HG02610 (cell line): ENCODE results near the gene TNK2.

ENCODE experiments used
- ATAC-seq: cut with Tn5 transposase; IDR thresholded peaks from one replicate; pipeline ENCODE4 v1.9.1; 2021; ENCODE audit warnings: mild to moderate bottlenecking, moderate library complexity; ENCODE audit not compliant: unreplicated experiment

The TNK2 gene

DNA sequence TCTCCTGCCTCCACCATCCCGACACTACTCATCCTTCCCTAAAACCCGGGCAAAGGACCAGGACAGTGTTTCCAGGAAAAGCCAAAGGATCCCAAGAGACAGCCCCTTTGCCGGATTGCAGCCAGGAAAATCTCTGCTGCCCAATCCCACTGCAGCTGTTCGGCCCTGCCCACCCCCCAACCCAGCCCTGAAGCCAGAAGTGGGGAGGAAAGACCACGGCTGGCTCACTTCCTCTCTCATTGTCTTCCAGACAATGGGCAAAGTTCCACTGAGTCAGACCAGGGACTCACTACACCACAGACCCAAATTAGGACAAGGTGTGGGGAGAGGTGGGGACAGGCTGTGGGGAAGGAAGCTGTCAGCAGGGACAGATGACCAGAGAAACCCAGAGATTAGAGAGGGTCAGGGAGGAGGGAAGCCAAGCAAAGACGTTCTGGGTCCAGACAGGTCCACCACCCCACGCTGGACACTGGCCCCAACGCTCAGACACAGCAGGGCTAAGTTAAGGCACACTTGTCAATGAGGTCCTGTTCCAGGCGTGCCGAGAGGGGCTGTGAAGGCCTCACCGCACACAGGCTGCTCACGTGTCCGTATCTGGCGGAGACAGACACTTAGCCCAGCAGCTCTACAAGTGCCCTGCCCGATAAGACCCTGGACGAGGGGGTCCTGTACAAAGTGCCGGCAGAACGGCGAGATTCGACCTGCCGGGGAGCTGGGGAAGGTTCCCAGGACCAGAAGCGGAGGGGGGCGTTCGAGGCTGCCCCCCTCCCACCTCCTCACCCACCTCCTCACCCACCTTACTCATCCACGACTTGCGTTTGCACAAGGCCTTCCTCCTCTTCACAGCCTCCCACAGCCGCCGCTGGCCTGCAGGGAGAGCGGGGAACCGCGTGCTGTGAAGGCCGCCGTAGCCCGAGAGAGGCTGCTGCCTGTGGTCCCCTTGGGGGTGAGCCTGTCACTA, 21.9 kb downstream of the TNK2 start:
- no peak for ATAC-seq

DNA sequence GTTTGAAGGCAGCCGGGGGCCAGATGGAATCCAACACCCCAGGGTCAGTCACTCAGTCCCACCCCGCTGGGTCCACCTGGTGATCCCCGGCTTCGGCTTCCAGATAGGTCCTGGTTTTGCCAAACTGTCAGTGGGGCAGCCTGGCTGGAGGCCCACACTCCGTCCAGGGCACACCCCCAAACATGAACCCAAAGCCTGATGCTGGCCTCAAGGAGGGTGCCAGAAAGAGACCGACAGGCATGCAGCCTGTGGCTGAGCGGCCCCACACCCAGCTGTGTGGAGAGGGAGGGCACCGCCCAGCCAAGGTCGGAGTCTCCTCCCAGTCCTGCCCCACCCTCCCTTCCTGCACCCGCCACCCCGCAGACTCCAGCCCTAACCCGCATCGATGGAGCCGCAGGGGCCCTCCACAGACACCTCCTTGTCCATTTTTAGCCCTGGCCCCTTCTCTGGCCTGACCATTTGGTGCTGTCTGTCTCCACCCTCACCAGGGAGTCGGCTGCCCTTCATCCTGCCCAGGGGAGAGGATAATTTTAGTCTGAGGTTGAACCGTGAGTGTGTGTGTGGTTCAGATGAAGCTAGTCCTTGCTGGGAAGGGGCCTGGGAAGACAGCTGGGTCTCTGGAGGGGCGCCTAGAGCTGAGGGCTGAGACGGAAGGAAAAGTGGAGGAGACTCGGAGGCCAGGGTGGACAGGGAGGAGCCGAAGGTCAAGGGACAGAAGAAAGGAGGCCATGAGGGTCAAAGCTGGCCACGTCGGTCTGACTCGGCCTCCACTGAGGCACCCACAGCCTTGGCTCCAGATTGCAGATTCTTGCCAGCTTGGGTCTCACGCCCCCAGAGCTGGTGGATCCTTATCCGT, 23.1 kb downstream of the TNK2 start:
- no peak for ATAC-seq

DNA sequence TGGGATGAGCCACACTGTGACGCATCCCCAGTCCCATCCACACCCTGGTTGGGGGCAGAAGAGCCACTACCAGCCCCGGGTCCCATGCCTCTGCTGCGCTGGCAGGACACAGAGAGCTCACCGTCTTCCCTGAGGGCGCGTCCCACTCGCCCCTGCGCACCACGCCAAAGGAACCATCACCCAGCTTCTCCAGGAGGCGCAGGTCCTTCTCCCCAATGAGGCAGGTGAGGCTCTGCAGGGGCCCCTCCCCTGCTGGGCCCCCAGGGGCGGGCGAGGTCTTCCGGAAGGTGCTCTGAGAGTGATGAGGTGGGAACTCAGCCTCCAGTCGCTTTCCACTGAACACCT, 23.7 kb downstream of the TNK2 start:
- ATAC-seq: no peak

DNA sequence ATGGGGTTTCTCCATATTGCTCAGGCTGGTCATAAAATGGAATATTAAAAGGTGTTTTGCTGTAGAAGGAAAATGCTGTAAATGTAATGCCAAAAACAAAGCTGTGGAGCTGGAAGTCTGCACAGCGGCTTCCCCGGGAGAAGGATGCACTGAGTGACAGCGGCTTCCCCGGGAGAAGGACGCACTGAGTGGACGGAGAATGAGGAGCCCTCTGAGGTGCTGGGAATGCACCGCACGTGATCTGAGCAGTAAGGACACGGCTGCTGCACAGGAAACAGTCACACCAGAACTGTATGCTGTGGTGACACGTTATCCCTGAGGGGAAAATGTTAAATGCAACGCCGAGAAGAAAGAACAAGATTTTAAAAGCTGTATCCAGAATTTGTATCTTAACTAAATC, 24.6 kb downstream of the TNK2 start:
- ATAC-seq: no peak

GRCh38 chr3:195883160-195883559, 25.2 kb downstream of the TNK2 start:
- no peak for ATAC-seq

DNA sequence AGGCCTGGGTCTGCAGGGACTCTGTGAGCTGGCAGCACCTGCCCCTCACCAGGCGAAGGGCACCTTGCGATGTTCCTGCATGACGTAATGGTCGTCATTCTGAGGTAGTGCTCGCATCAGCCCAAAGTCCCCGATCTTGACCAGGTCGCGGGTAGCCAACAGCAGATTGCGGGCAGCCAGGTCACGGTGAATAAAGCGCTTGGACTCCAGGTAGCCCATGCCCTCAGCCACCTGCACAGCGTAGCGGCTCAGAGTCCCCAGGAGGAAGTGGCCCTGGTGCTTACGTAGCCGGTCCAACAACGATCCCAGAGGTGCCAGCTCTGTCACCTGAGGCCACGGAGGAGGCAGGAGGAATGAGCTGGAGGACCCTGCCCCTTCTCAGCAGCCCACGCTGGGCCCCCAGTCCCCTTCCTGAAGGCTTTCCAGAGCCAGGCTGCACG, 26.3 kb downstream of the TNK2 start:
- ATAC-seq: no peak

DNA sequence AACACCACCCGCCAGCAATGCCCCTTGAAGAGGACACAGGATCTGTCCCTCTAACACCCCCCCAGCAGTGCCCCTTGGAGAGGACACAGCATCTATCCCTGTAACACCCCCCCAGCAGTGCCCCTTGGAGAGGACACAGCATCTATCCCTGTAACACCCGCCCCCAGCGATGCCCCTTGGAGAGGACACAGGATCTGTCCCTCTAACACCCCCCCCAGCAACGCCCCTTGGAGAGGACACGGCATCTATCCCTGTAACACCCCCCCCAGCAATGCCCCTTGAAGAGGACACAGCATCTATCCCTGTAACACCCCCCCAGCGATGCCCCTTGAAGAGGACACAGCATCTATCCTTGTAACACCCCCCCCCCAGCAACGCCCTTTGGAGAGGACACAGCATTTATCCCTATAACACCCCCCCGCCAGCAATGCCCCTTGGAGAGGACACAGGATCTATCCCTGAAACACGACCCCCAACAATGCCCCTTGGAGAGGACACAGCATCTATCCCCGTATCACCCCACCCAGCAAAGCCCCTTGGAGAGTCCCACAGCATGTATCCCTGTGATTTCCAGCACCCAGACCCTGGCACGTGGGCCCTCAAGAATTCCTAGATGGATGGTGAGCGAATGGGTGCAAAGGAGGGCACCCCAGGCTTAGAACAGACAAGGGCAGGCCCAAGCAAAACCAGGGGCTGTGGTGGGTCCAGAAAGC, 26.9 kb downstream of the TNK2 start:
- no peak for ATAC-seq

GRCh38 chr3:195880037-195880431, 28.3 kb downstream of the TNK2 start:
- no peak for ATAC-seq

- no peak for ATAC-seq
Observed at GRCh38 chr3:195879416-195880036, 28.8 kb downstream of the TNK2 start.

DNA sequence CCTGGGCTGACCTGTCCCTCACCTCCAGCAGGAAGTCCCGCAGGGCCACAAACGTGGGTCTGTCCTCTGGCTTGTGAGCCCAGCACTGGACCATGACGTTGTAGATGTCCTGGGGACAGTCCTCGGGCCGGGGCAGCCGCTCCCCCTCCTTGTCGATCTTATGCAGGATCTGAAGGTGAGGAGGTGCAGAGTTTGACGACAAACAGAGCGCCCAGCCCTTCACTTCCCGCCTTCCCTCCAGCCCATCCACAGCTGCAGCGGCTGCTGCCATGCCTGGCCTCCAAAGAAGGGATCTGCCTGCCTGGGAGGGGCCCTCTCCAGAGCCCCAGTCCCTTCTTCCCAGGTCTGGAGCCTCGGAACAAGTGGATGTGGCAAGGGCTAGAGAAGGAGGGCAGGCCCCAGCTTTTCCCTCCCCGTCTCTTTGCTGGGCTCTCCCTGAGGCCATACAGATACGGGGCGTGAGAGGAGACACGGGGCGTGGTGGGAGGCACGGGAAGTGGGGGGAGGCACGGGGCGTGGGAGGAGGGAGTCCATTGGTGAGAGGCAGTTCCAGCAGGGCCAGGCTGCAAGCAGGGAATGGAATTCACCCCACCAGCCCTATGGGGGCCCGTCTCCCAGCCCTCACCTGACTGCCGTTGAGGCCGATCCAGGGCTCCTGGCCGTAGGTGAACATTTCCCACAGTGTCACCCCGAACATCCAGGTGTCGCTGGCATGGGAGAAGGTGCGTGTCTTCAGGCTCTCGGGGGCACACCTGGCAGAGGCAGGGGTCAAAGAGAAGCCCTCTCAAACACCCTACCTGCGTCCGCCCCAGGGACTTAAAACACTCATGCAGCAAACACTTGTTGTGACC, 29.7 kb downstream of the TNK2 start:
- no peak for ATAC-seq

DNA sequence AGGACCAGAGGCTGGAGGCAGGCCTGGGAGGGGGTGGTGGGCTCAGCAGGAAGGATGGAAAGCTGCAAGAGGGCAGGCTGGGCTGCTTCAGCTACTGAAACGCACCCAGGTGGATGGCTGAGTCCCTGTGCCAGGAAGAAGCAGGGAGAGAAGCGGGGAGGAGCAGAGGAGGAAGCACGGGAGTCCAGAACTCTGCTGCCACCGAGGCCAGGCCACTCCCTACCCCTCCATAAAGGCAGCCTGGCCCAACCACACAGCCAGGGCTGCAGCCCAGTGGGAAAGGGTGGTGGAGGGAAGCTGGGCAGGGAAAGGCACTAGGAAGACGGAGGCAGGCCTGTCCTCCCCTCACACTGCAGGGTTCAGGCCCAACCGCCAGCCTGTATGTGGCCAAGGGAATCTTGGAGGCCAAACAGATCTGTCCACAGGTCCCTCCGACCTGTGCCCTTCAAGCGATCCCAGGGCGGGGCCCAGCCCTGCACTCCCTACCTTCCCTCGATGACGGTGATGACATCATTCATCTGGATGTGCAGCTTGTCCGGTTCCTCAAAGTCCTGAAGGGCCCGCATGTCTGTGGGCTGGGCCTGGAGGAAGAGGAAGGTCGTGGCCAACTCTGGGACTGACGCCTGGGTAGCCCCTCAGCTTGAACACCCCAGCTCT, 30.5 kb downstream of the TNK2 start:
- no peak for ATAC-seq

- ATAC-seq: no peak
Observed at GRCh38 chr3:195877136-195877715, 31.1 kb downstream of the TNK2 start.

DNA sequence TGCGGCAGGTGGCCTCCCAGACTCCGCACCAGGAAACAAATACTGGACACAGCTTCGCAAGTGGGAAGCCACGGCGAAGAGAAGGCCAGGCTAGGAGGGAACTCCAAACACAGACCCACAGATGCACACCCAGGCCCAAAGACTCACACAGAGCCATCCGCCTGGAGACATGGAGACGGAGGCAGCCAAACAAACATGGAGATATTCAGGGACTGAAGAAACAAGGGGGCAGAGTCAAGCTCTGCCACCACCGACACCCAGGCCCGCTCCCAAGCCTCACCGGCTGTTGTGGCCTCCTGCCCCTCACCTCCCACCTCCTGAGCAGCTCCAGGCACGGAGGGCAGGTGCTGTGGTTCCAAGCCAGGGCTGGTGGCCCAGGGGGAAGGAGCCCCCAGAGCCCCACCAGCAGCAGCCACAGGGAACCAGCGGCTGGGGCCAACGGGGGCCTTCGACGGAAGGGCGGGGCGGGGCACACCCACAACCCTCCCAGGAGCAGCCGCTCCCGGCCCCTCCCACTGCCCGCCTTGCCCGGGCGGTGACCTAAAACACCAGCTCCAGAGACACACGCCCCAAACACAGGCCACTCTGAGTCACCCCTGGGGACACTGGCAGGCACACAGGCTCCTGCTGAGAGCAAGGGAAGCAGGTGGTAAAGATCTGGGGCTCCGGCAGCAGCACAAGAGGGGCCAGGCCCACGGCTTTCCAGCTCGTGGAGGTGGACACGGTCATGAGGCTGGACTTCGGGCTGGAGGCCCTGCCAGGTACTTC, 31.9 kb downstream of the TNK2 start:
- ATAC-seq: no peak

- no peak for ATAC-seq
Observed at GRCh38 chr3:195875482-195876236, 32.7 kb downstream of the TNK2 start.

DNA sequence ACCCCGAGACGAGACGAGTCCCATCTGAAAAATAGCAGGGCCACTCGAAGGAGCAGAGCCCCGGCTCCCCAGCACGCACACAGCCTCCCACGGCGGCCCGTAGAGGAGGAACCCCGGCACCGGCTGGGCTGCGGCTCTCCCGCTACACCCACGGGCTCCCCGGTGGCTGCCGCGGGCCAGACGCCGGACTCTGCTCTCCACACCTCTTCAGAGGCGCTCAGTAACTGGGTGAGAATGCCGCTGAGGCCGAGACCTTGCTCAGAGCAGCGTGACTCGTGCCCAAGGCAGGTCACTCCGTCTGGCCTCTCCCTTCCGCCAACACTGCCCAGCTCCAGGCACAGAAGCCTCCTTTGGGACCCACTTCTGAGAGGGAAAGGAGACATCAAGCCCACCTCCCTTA, 34.4 kb downstream of the TNK2 start:
- no peak for ATAC-seq

DNA sequence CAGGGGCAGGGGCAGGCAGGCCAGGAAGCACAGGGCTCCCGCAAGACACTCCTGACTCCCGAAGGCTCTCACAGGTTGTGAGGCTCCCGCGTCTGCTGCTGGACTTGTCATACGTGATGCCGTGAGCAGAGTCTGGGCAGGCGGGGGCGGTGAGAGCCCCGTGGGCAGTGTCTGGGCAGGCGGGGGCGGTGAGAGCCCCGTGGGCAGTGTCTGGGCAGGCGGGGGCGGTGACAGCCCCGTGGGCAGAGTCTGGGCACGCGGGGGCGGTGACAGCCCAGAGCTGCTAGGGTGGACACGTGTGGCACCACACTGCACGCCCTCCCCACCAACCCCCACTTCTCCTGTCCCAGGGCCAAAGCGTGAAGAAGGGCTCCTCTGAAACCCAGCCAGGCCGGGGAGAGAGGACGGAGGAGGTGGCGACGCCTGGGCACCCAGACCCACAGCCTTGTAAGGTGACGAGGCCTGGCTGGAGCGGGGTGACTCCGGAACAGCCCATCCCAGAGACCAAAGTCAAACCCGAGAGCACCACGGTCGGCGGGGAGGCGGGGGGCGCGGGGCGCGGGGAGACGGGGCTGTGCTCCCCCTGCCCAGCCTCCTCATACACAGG, 35.0 kb downstream of the TNK2 start:
- no peak for ATAC-seq

- ATAC-seq: no peak
Observed at GRCh38 chr3:195872800-195873199, 35.6 kb downstream of the TNK2 start.
